ENCODE data around the gene BRINP1.

Gene BRINP1

GRCh38 chr9:119197893-119198607 is 171.2 kb downstream of the BRINP1 start:
- Histone ChIP-seq H3K27ac (no peak overlapping the region), H3K36me3 (no peaks in the 10 kb centered on the region), H3K9me3 (ENCODE audit: severe bottlenecking) (no peaks in the 10 kb centered on the region), H3K27me3 (ENCODE audit: insufficient read depth, low read depth, severe bottlenecking) (no peaks in the 10 kb centered on the region), H3K4me3 (ENCODE audit: low read depth, low read length) (no peak overlapping the region)
- no peak for DNase-seq
- no peak for TF ChIP-seq CTCF (IDR thresholded peaks at IDR 0.05; ENCODE audit: low read depth, low read length)

- no peak for DNase-seq
- Histone ChIP-seq H3K9me3 (ENCODE audit: severe bottlenecking) (no peaks in the 10 kb centered on the region), H3K4me3 (ENCODE audit: low read depth, low read length) (no peak overlapping the region), H3K27me3 (ENCODE audit: insufficient read depth, low read depth, severe bottlenecking) (no peaks in the 10 kb centered on the region), H3K27ac (no peak overlapping the region), H3K36me3 (no peaks in the 10 kb centered on the region)
- no peak for TF ChIP-seq CTCF (IDR thresholded peaks at IDR 0.05; ENCODE audit: low read depth, low read length)
These were observed 173.7 kb downstream of the BRINP1 start for GRCh38 chr9:119195521-119195920.

GRCh38 chr9:119185298-119185697 is 183.9 kb downstream of the BRINP1 start:
- Histone ChIP-seq H3K4me3 (ENCODE audit: low read depth, low read length) (no peak overlapping the region), H3K27ac (no peak overlapping the region), H3K36me3 (no peaks in the 10 kb centered on the region), H3K27me3 (ENCODE audit: insufficient read depth, low read depth, severe bottlenecking) (no peaks in the 10 kb centered on the region), H3K9me3 (ENCODE audit: severe bottlenecking) (no peaks in the 10 kb centered on the region)
- DNase-seq: no peak
- TF ChIP-seq CTCF (IDR thresholded peaks at IDR 0.05; ENCODE audit: low read depth, low read length): no peak

- H3K36me3 ChIP-seq: no peaks in the 10 kb centered on the region
- TF ChIP-seq CTCF (IDR thresholded peaks at IDR 0.05; ENCODE audit: low read depth, low read length): no peak
- H3K4me3 ChIP-seq (ENCODE audit: low read depth, low read length): no peak overlapping the region
- DNase-seq: no peak
- H3K27ac ChIP-seq: no peak overlapping the region
- no peaks in the 10 kb centered on the region for H3K9me3 ChIP-seq (ENCODE audit: severe bottlenecking)
- no peaks in the 10 kb centered on the region for H3K27me3 ChIP-seq (ENCODE audit: insufficient read depth, low read depth, severe bottlenecking)
These were observed 184.8 kb downstream of the BRINP1 start for GRCh38 chr9:119184265-119184936.

GRCh38 chr9:119181561-119181960 is 187.7 kb downstream of the BRINP1 start:
- DNase-seq: no peak
- TF ChIP-seq CTCF (IDR thresholded peaks at IDR 0.05; ENCODE audit: low read depth, low read length): no peak
- H3K9me3 ChIP-seq (ENCODE audit: severe bottlenecking): no peaks in the 10 kb centered on the region

More at GRCh38 chr9:119181561-119181960, 187.7 kb downstream of the BRINP1 start:
- no peaks in the 10 kb centered on the region for H3K36me3 ChIP-seq
- H3K27me3 ChIP-seq (ENCODE audit: insufficient read depth, low read depth, severe bottlenecking): no peaks in the 10 kb centered on the region
- no peak overlapping the region for H3K4me3 ChIP-seq (ENCODE audit: low read depth, low read length)
- H3K27ac ChIP-seq: no peak overlapping the region

Measured in WERI-Rb-1 (cell line).